HG03159 (cell line): ENCODE data around the gene KLHL14.
"Not testable (repeated sequence)": the region's sequence is repeated elsewhere in the genome, so short reads cannot be mapped to it uniquely, and the experiment has no call there.

Experiments
- ATAC-seq: cut with Tn5 transposase; IDR thresholded peaks from one replicate; pipeline ENCODE4 v1.9.1; 2021; ENCODE audit warnings: mild to moderate bottlenecking, moderate library complexity; ENCODE audit not compliant: unreplicated experiment

The KLHL14 gene

GRCh38 chr18:32661486-32662299 is 111.1 kb downstream of the KLHL14 start:
- no peak for ATAC-seq

- ATAC-seq = not testable (repeated sequence)
These were observed 118.3 kb downstream of the KLHL14 start for GRCh38 chr18:32654507-32654906.

- ATAC-seq = not testable (repeated sequence)
These were observed 135.2 kb downstream of the KLHL14 start for GRCh38 chr18:32637659-32638058.

DNA sequence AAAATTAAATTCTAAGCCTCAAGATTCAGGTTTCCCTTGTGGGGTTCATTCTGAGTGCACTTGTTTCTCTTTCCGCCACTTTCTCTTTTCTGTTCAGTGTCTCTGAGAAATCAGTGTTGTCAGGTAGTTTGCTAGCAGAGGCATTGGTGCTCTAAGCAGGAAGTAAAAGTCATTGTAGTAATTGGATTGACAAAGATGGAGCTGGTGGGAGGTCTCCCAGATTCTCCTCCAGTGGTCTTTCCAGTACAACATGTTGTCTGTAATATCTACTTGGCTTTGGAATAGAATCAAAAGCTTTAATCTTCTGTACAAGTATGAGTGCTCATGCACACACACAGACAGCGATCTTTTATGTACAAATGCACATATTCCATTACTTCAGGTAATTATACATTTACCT is 135.6 kb downstream of the KLHL14 start:
- no peak for ATAC-seq

- ATAC-seq = no peak
These were observed 137.9 kb downstream of the KLHL14 start for GRCh38 chr18:32634876-32635431.

- ATAC-seq = no peak
These were observed 142.7 kb downstream of the KLHL14 start for GRCh38 chr18:32629981-32630700.

DNA sequence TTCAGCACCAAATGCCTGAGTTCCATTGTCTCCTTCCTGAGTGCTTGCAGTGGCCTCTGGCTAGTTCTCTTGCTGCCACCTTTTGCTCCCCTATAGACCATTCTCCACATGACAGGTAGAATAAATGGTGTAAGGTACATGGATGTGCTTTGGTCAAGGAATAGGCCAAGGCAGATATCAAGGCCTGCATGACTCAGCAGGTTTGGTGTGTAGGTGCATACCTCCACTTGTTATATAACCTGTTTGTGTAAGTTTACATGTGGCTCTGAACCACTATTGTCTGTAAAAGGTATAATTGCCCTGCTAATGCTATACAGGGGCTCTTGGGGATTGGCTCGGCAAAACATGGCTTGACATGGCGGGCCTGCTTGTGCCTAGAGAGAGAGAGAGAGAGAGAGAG is 143.5 kb downstream of the KLHL14 start:
- ATAC-seq = no peak

DNA sequence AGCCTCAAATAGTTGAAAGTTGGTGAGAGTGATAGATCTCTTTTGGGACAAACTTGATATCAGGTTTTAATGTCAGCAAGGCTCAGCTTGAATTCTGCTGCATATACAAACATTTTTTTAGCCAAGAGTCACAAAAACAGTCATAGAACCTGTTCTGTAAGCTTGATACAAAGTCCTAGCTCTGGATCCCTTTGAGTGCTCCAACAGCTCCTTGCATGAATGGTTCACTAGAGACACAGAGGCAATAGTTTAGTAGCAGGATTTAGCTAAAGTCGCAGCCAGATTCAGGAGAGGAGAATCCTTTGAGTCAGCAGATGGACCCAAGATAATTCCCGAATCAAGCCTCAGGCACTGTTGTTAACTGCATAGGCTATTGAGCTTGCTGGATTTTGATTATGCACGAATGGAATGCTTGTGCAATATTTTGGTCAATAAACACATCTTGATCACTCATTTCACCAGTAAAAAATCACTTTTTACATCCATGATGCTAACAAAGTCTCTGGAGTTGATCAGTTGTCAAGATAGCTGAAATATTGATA is 148.6 kb downstream of the KLHL14 start:
- no peak for ATAC-seq

GRCh38 chr18:32623563-32623962 is 149.3 kb downstream of the KLHL14 start:
- no peak for ATAC-seq
